Measurements from ENCODE around the gene DCDC2C. TPM values are rescaled to one million over a fixed set of nuclear protein-coding genes. Genes with fewer than 3 reads are reported as not detected.

Gene DCDC2C
- total RNA-seq, 1 experiment from 2014 or later: not detected

GRCh38 chr2:3847397-3848052 is 144.2 kb downstream of the DCDC2C start:
- POLR2A ChIA-PET: no interaction called here
- CTCF ChIA-PET: no interaction called here
- no peaks in the 10 kb centered on the region for H3K4me1 ChIP-seq (ENCODE audit: control insufficient read depth, insufficient read depth, low read length)
- DNase-seq (ENCODE audit: low read depth, low spot score): no peak
- intact Hi-C loops (cut with micrococcal nuclease; ENCODE audit: unreplicated experiment) (no loop called here), in situ Hi-C loops (cut with HindIII; ENCODE audit: low pct_unique_long_range_greater_than_20kb, low sequenced_read_pairs) (no loop called here)
- no TSS peak for BruUV-seq (replicated peaks)
- no peaks in the 10 kb centered on the region for H3K9me3 ChIP-seq (ENCODE audit: control insufficient read depth, insufficient read depth, low read depth, low read length)
- H3K27ac ChIP-seq (ENCODE audit: low read length): no peak overlapping the region
- ATAC-seq: no peak
- no peak for TF ChIP-seq CTCF (IDR thresholded peaks at IDR 0.05)
- no peak for TF ChIP-seq POLR2AphosphoS5 (IDR thresholded peaks at IDR 0.05; ENCODE audit: low read depth, low read length)
- no peak for TF ChIP-seq REST (IDR thresholded peaks at IDR 0.05; ENCODE audit: insufficient read depth in 1 of 2, low read depth in 2 of 2, low read length in 1 of 2)
- TF ChIP-seq TCF7L2 (IDR thresholded peaks at IDR 0.05; ENCODE audit: low read depth, low read length): no peak
- TF ChIP-seq SIN3A (IDR thresholded peaks at IDR 0.05; ENCODE audit: borderline replicate concordance, insufficient read depth, low read depth, low read length): no peak
- no peak overlapping the region for H3K4me3 ChIP-seq (ENCODE audit: low read depth in 2 of 2, low read length in 2 of 2)
- no peaks in the 10 kb centered on the region for H3K36me3 ChIP-seq (ENCODE audit: control insufficient read depth, insufficient read depth, low read length)
- H3K27me3 ChIP-seq (ENCODE audit: control insufficient read depth, insufficient read depth, low read length): no peaks in the 10 kb centered on the region; the same call in 1 of the 2 replicates

- Histone ChIP-seq H3K36me3 (ENCODE audit: control insufficient read depth, insufficient read depth, low read length) (no peaks in the 10 kb centered on the region), H3K9me3 (ENCODE audit: control insufficient read depth, insufficient read depth, low read depth, low read length) (no peaks in the 10 kb centered on the region), H3K27me3 (ENCODE audit: control insufficient read depth, insufficient read depth, low read length) (no peaks in the 10 kb centered on the region; the same call in 1 of the 2 replicates), H3K4me1 (ENCODE audit: control insufficient read depth, insufficient read depth, low read length) (no peaks in the 10 kb centered on the region), H3K27ac (ENCODE audit: low read length) (no peak overlapping the region), H3K4me3 (ENCODE audit: low read depth in 2 of 2, low read length in 2 of 2) (no peak overlapping the region)
- intact Hi-C loops (cut with micrococcal nuclease; ENCODE audit: unreplicated experiment) (no loop called here), in situ Hi-C loops (cut with HindIII; ENCODE audit: low pct_unique_long_range_greater_than_20kb, low sequenced_read_pairs) (no loop called here)
- BruUV-seq (replicated peaks): no TSS peak
- ChIA-PET CTCF (no interaction called here), POLR2A (no interaction called here)
- no peak for DNase-seq (ENCODE audit: low read depth, low spot score)
- TF ChIP-seq TCF7L2 (IDR thresholded peaks at IDR 0.05; ENCODE audit: low read depth, low read length) (no peak), SIN3A (IDR thresholded peaks at IDR 0.05; ENCODE audit: borderline replicate concordance, insufficient read depth, low read depth, low read length) (no peak)
- ATAC-seq: no peak
Measured at GRCh38 chr2:3848776-3849175, 145.4 kb downstream of the DCDC2C start.

- H3K27me3 ChIP-seq (ENCODE audit: control insufficient read depth, insufficient read depth, low read length): no peaks in the 10 kb centered on the region; the same call in 1 of the 2 replicates
- ATAC-seq: no peak
- H3K4me1 ChIP-seq (ENCODE audit: control insufficient read depth, insufficient read depth, low read length): no peaks in the 10 kb centered on the region
- intact Hi-C loops (cut with micrococcal nuclease; ENCODE audit: unreplicated experiment): no loop called here
- TF ChIP-seq CTCF (IDR thresholded peaks at IDR 0.05): no peak
- TF ChIP-seq POLR2AphosphoS5 (IDR thresholded peaks at IDR 0.05; ENCODE audit: low read depth, low read length): no peak
- no peak for TF ChIP-seq REST (IDR thresholded peaks at IDR 0.05; ENCODE audit: insufficient read depth in 1 of 2, low read depth in 2 of 2, low read length in 1 of 2)
- no peak for TF ChIP-seq SIN3A (IDR thresholded peaks at IDR 0.05; ENCODE audit: borderline replicate concordance, insufficient read depth, low read depth, low read length)
- no peak for TF ChIP-seq TCF7L2 (IDR thresholded peaks at IDR 0.05; ENCODE audit: low read depth, low read length)
- POLR2A ChIA-PET: no interaction called here
- H3K4me3 ChIP-seq (ENCODE audit: low read depth in 2 of 2, low read length in 2 of 2): no peak overlapping the region
- CTCF ChIA-PET: no interaction called here
- no peaks in the 10 kb centered on the region for H3K9me3 ChIP-seq (ENCODE audit: control insufficient read depth, insufficient read depth, low read depth, low read length)
- in situ Hi-C loops (cut with HindIII; ENCODE audit: low pct_unique_long_range_greater_than_20kb, low sequenced_read_pairs): no loop called here
- no peak overlapping the region for H3K27ac ChIP-seq (ENCODE audit: low read length)
- BruUV-seq (replicated peaks): no TSS peak
- no peaks in the 10 kb centered on the region for H3K36me3 ChIP-seq (ENCODE audit: control insufficient read depth, insufficient read depth, low read length)
- DNase-seq (ENCODE audit: low read depth, low spot score): no peak
Measured at GRCh38 chr2:3849213-3849612, 145.8 kb downstream of the DCDC2C start.

Measured in Panc1 (cell line).